ENCODE results near the gene LRMDA. TPM values are rescaled to one million over a fixed set of nuclear protein-coding genes. Genes with fewer than 3 reads are reported as not detected.

LRMDA gene
- total and polyA plus RNA-seq, 4 experiments from 2014 or later, result not detected

DNA sequence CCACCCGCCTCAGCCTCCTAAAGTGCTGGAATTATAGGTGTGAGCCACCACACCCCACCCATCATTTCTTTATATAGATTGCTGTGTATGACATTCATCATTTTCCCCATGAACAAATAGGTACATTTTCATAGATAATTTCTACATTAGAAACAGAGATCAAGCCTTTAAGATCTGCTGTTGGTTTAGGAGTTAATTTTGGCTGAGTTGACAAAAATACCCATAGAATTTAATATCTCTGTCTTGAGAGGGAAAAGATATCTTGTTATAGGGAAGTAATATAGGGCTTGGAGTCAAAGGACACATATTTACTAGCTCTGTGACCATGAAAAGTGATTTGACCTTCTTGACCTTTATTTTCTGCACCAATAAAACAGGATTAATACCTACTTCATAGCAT is 51.8 kb downstream of the LRMDA start:
- Mint-ChIP-seq H3K4me3 (no peak overlapping the region), H3K4me1 (no peaks in the 10 kb centered on the region), H3K27ac (no peak overlapping the region), H3K27me3 (peaks cover 5% of the 10 kb centered on the region in 2 donors), H3K9me3 (peaks cover 0 to 5% (median under 1%) of the 10 kb centered on the region in 8 donors), H3K36me3 (no peaks in the 10 kb centered on the region)
- no peak for DNase-seq
- Histone ChIP-seq H3K36me3 (ENCODE audit: insufficient read depth, low read length) (no peaks in the 10 kb centered on the region), H3K4me1 (ENCODE audit: insufficient read depth, low read length) (no peaks in the 10 kb centered on the region), H3K27me3 (ENCODE audit: insufficient read depth, low read length) (no peaks in the 10 kb centered on the region), H3K4me3 (ENCODE audit: low read length in 2 of 2) (no peak overlapping the region), H3K9me3 (ENCODE audit: control insufficient read depth in 1 of 2, low read length in 2 of 2) (no peaks in the 10 kb centered on the region), H3K27ac (ENCODE audit: low read depth, low read length) (no peak overlapping the region)
- POLR2A ChIA-PET (ENCODE audit: partially characterized antibody), result no interaction called here
- intact Hi-C loops (cut with micrococcal nuclease), result no loop called here
- CTCF ChIA-PET (ENCODE audit: partially characterized antibody), result no interaction called here

DNA sequence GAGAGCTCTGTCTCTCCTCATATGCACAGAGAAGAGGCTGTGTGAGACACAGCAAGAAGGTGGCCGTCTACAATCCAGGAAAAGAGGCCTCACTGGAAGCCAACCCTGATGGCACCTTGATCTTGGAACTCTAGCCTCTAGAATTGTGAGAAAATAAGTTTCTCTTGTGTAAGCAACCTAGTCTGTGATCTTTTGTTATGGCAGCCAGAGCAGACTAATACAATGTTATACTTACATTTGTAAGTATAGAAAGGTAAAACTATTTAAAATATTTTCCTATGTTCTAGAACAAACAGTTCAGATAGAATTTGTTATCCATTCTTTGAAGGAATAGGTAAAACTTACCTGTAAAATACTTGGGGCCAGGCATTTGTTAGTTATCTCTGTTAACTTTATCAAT is 53.3 kb downstream of the LRMDA start:
- Mint-ChIP-seq H3K27me3 (peaks cover 3 to 5% of the 10 kb centered on the region in 2 donors), H3K4me3 (no peak overlapping the region), H3K36me3 (no peaks in the 10 kb centered on the region), H3K9me3 (peaks cover 0 to 5% (median under 1%) of the 10 kb centered on the region in 8 donors), H3K4me1 (no peaks in the 10 kb centered on the region), H3K27ac (no peak overlapping the region)
- Histone ChIP-seq H3K27me3 (ENCODE audit: insufficient read depth, low read length) (no peaks in the 10 kb centered on the region), H3K27ac (ENCODE audit: low read depth, low read length) (no peak overlapping the region), H3K36me3 (ENCODE audit: insufficient read depth, low read length) (no peaks in the 10 kb centered on the region), H3K4me3 (ENCODE audit: low read length in 2 of 2) (no peak overlapping the region), H3K4me1 (ENCODE audit: insufficient read depth, low read length) (no peaks in the 10 kb centered on the region), H3K9me3 (ENCODE audit: control insufficient read depth in 1 of 2, low read length in 2 of 2) (no peaks in the 10 kb centered on the region)
- ChIA-PET CTCF (ENCODE audit: partially characterized antibody) (no interaction called here), POLR2A (ENCODE audit: partially characterized antibody) (no interaction called here)
- intact Hi-C loops (cut with micrococcal nuclease), result no loop called here
- DNase-seq, result no peak

GRCh38 chr10:75486591-75486990 is 55.2 kb downstream of the LRMDA start:
- Mint-ChIP-seq H3K9me3 (peaks cover 0 to 5% (median under 1%) of the 10 kb centered on the region in 8 donors), H3K36me3 (no peaks in the 10 kb centered on the region), H3K4me1 (no peaks in the 10 kb centered on the region), H3K27me3 (peaks cover 4 to 5% of the 10 kb centered on the region in 2 donors), H3K4me3 (no peak overlapping the region), H3K27ac (no peak overlapping the region)
- ChIA-PET POLR2A (ENCODE audit: partially characterized antibody) (no interaction called here), CTCF (ENCODE audit: partially characterized antibody) (no interaction called here)
- Histone ChIP-seq H3K9me3 (ENCODE audit: control insufficient read depth in 1 of 2, low read length in 2 of 2) (no peaks in the 10 kb centered on the region), H3K27me3 (ENCODE audit: insufficient read depth, low read length) (no peaks in the 10 kb centered on the region), H3K4me1 (ENCODE audit: insufficient read depth, low read length) (no peaks in the 10 kb centered on the region), H3K27ac (ENCODE audit: low read depth, low read length) (no peak overlapping the region), H3K36me3 (ENCODE audit: insufficient read depth, low read length) (no peaks in the 10 kb centered on the region), H3K4me3 (ENCODE audit: low read length in 2 of 2) (no peak overlapping the region)
- intact Hi-C loops (cut with micrococcal nuclease), result no loop called here
- no peak for DNase-seq

- Mint-ChIP-seq H3K4me1 (no peaks in the 10 kb centered on the region), H3K27me3 (peaks cover 5 to 8% of the 10 kb centered on the region in 2 donors), H3K27ac (no peak overlapping the region), H3K36me3 (no peaks in the 10 kb centered on the region), H3K9me3 (peaks cover 0 to 5% (median under 1%) of the 10 kb centered on the region in 8 donors), H3K4me3 (no peak overlapping the region)
- Histone ChIP-seq H3K27me3 (ENCODE audit: insufficient read depth, low read length) (no peaks in the 10 kb centered on the region), H3K9me3 (ENCODE audit: control insufficient read depth in 1 of 2, low read length in 2 of 2) (no peaks in the 10 kb centered on the region), H3K4me1 (ENCODE audit: insufficient read depth, low read length) (no peaks in the 10 kb centered on the region), H3K27ac (ENCODE audit: low read depth, low read length) (no peak overlapping the region), H3K36me3 (ENCODE audit: insufficient read depth, low read length) (no peaks in the 10 kb centered on the region), H3K4me3 (ENCODE audit: low read length in 2 of 2) (no peak overlapping the region)
- ChIA-PET CTCF (ENCODE audit: partially characterized antibody) (no interaction called here), POLR2A (ENCODE audit: partially characterized antibody) (no interaction called here)
- no peak for DNase-seq
- intact Hi-C loops (cut with micrococcal nuclease), result no loop called here
Measured at GRCh38 chr10:75487087-75487754, 55.8 kb downstream of the LRMDA start.

DNA sequence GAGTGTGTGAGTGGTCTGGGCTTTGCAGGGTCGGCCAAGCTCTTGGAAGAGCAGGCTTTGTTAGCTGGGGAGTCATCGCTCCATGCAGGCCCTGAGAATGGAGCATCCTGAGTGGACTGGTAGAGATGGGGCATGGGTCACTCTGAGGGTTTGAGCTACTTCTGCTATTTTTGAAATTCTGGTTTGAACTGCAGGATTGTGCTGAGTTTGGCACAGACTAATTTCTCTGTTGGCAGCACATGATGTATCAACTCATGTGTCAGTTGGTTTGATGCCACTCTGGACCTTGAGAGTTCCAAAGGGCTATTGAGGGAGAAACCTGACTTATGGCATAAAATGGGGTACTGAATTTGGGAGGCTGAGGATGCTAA is 56.3 kb downstream of the LRMDA start:
- no peaks in the 10 kb centered on the region for H3K4me1 ChIP-seq (ENCODE audit: insufficient read depth, low read length)
- Mint-ChIP-seq H3K9me3 (peaks cover 0 to 5% (median under 1%) of the 10 kb centered on the region in 8 donors), H3K27me3 (peaks cover 7 to 8% of the 10 kb centered on the region in 2 donors), H3K4me3 (no peak overlapping the region), H3K27ac (no peak overlapping the region), H3K36me3 (no peaks in the 10 kb centered on the region), H3K4me1 (no peaks in the 10 kb centered on the region)
- no peaks in the 10 kb centered on the region for H3K27me3 ChIP-seq (ENCODE audit: insufficient read depth, low read length)
- ChIA-PET CTCF (ENCODE audit: partially characterized antibody) (no interaction called here), POLR2A (ENCODE audit: partially characterized antibody) (no interaction called here)
- no peaks in the 10 kb centered on the region for H3K9me3 ChIP-seq (ENCODE audit: control insufficient read depth in 1 of 2, low read length in 2 of 2)
- no peak for DNase-seq
- H3K4me3 ChIP-seq (ENCODE audit: low read length in 2 of 2), result no peak overlapping the region
- H3K27ac ChIP-seq (ENCODE audit: low read depth, low read length), result no peak overlapping the region
- intact Hi-C loops (cut with micrococcal nuclease), result no loop called here
- no peaks in the 10 kb centered on the region for H3K36me3 ChIP-seq (ENCODE audit: insufficient read depth, low read length)

DNA sequence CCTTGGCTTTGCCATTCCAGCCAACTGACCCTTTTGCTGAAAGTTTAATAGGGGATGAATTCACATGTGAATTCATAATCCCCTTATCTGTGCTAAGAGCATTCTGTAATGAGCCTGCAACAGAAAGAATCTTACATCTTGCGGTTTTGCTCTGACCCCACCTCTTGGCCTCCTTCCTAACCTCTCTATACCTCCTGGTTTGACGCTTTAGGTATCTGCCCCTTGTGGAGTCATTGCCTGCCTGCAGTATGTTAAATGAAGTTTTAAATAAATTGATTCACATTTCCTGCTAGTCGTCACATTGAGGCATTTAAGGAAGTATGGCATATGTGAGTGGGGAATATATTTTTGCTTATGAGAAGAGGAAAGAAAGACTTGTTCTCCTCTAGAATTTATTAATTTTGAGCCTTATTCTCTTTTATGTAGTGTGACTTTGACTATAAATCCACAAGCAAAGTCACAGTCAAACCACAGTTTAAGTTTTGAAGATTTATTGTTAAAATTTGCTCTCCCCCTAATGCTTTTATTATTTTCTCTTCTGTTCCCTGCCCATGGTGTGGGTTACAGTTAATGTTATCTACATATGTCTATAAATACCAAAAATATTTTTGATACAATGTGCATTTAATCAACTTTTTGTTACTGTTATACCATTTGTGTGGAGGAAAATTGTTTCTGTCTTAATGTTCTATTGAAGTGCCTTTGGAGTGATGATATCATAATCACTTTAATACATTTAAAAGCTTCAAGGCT is 60.9 kb downstream of the LRMDA start:
- ChIA-PET CTCF (ENCODE audit: partially characterized antibody) (no interaction called here), POLR2A (ENCODE audit: partially characterized antibody) (no interaction called here)
- Mint-ChIP-seq H3K36me3 (no peaks in the 10 kb centered on the region), H3K27ac (no peak overlapping the region), H3K4me1 (no peaks in the 10 kb centered on the region), H3K27me3 (peaks cover 6 to 11% of the 10 kb centered on the region in 2 donors), H3K4me3 (no peak overlapping the region), H3K9me3 (no peaks in the 10 kb centered on the region)
- intact Hi-C loops (cut with micrococcal nuclease), result no loop called here
- no peak overlapping the region for H3K4me3 ChIP-seq (ENCODE audit: low read length in 2 of 2)
- H3K4me1 ChIP-seq (ENCODE audit: insufficient read depth, low read length), result no peaks in the 10 kb centered on the region
- no peaks in the 10 kb centered on the region for H3K27me3 ChIP-seq (ENCODE audit: insufficient read depth, low read length)
- H3K9me3 ChIP-seq (ENCODE audit: control insufficient read depth in 1 of 2, low read length in 2 of 2), result no peaks in the 10 kb centered on the region
- no peak for DNase-seq
- no peak overlapping the region for H3K27ac ChIP-seq (ENCODE audit: low read depth, low read length)
- H3K36me3 ChIP-seq (ENCODE audit: insufficient read depth, low read length), result no peaks in the 10 kb centered on the region

GRCh38 chr10:75493464-75493863 is 62.0 kb downstream of the LRMDA start:
- no peaks in the 10 kb centered on the region for H3K9me3 ChIP-seq (ENCODE audit: control insufficient read depth in 1 of 2, low read length in 2 of 2)
- no peaks in the 10 kb centered on the region for H3K36me3 ChIP-seq (ENCODE audit: insufficient read depth, low read length)
- H3K27me3 Mint-ChIP-seq, result peaks cover 5 to 12% of the 10 kb centered on the region in 2 donors
- no peaks in the 10 kb centered on the region for H3K9me3 Mint-ChIP-seq
- no peak overlapping the region for H3K4me3 Mint-ChIP-seq
- DNase-seq, result no peak
- H3K27ac ChIP-seq (ENCODE audit: low read depth, low read length), result no peak overlapping the region
- no peaks in the 10 kb centered on the region for H3K36me3 Mint-ChIP-seq
- H3K4me3 ChIP-seq (ENCODE audit: low read length in 2 of 2), result no peak overlapping the region
- no peaks in the 10 kb centered on the region for H3K4me1 Mint-ChIP-seq
- ChIA-PET CTCF (ENCODE audit: partially characterized antibody) (no interaction called here), POLR2A (ENCODE audit: partially characterized antibody) (no interaction called here)
- H3K27me3 ChIP-seq (ENCODE audit: insufficient read depth, low read length), result no peaks in the 10 kb centered on the region
- H3K27ac Mint-ChIP-seq, result no peak overlapping the region
- intact Hi-C loops (cut with micrococcal nuclease), result no loop called here
- no peaks in the 10 kb centered on the region for H3K4me1 ChIP-seq (ENCODE audit: insufficient read depth, low read length)
